GM19467 (cell line): ENCODE results near the gene DUSP28.

Experiments
- ATAC-seq: cut with Tn5 transposase; IDR thresholded peaks from one replicate; pipeline ENCODE4 v1.9.1; 2021; ENCODE audit warnings: mild to moderate bottlenecking, moderate library complexity; ENCODE audit not compliant: unreplicated experiment

DUSP28 gene

DNA sequence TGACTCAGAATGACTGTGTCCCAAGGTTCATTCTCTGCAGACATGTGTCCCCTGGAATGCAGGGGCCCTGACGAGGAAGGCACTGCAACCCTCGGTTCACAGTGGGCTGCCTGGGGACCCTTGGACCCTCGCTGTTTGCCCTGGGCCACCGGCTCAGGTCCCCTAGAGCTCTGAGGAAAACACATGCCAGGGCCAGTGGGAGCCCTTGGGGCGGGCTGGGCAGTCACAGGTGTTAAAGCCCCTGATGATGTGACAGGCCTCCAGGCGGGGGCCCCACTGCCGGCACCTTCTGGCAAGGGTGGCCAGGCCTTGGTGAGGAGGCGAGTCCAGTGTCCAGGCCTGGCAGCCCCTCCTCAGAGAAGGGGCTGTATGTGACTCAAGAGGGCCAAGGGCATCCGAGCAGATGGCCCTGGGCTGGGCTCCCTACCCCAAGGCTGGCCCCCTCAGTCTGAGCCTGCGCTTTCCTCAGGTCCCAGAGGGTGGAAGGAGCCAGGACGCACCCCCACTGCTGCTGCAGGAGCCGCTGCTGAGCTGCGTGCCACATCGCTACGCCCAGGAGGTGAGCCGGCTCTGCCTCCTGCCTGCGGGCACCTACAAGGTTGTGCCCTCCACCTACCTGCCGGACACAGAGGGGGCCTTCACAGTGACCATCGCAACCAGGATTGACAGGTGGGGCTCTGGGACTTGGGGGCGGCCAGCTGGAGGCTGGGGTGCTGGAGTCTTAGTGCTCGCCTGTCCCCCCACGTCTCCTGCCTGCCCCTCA, 37.4 kb downstream of the DUSP28 start:
- no peak for ATAC-seq

DNA sequence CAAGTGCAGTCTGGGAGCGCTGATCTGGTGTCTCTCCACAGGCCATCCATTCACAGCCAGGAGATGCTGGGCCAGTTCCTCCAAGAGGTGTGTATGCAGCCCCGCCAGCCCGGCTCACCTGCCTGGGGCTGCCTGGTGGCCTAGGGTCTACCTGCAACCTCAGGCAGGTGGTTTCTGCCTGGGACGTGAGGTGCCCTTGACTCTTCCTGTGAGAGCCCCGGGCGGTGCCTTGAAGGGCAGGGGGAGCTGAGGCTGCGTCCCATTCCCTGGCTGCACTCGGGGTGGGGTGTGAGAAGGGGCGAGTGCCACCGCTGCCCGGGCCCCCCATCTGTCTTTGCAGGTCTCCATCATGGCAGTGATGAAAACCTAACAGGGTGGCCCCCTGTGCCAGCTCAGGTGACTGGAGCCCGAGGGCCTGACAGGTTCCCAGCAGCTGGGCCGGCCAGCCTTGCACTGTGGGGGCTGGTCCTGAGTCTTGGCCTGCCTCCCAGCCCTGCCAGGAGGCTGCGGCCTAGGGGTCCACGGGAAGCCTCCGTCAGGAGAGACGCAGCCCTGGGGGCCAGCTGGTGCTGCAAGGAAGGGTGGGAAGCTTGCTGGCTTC, 38.3 kb downstream of the DUSP28 start:
- ATAC-seq = no peak

GRCh38 chr2:240599141-240599583, 39.0 kb downstream of the DUSP28 start:
- no peak for ATAC-seq

- no peak for ATAC-seq
Observed at GRCh38 chr2:240600451-240600961, 40.3 kb downstream of the DUSP28 start.

- ATAC-seq = no peak
Observed at GRCh38 chr2:240601061-240601830, 41.1 kb downstream of the DUSP28 start.

GRCh38 chr2:240601831-240602160, 41.6 kb downstream of the DUSP28 start:
- no peak for ATAC-seq

- no peak for ATAC-seq
Observed at GRCh38 chr2:240602266-240603050, 42.3 kb downstream of the DUSP28 start.

GRCh38 chr2:240603081-240603835, 43.1 kb downstream of the DUSP28 start:
- ATAC-seq = no peak

- ATAC-seq = no peak
Observed at GRCh38 chr2:240603846-240604245, 43.7 kb downstream of the DUSP28 start.

- ATAC-seq = no peak
Observed at GRCh38 chr2:240604291-240604938, 44.3 kb downstream of the DUSP28 start.

DNA sequence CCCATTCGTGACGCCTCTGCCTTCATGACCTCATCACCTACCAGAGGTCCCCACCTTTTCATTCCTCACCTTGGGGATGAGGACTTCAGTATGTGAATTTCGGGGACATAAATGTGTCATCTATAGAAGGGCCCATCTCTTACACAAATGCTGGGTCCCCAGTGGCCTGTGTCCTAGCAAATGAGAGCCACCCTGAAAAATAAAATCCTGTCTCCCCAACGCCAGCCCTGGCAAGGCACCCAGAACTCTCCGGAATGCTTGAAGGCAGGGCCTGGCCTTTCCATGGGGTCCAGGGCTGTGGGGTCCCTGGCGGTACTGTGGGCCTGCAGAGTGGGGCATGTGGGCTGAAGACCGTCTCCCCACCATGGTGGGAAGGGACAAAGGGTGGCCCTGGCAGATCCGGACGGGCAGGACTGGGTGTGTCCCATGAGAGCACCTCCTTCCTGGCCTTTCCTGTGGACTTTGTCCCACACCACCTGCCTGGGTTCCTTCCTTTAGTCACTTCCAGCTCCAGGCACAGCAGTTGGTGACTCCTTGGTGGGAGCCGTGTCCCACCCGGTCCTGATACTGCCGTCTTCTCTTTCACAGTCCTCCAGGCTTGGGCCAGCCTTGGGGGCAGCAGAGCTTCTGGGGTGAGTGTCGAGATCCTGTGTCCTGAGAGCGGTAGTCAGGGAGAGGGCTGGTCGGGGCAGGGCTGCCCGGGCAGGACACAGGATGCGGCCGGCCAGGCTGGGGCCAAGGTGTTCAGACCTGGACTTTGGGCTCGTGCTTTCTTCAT, 45.0 kb downstream of the DUSP28 start:
- no peak for ATAC-seq

DNA sequence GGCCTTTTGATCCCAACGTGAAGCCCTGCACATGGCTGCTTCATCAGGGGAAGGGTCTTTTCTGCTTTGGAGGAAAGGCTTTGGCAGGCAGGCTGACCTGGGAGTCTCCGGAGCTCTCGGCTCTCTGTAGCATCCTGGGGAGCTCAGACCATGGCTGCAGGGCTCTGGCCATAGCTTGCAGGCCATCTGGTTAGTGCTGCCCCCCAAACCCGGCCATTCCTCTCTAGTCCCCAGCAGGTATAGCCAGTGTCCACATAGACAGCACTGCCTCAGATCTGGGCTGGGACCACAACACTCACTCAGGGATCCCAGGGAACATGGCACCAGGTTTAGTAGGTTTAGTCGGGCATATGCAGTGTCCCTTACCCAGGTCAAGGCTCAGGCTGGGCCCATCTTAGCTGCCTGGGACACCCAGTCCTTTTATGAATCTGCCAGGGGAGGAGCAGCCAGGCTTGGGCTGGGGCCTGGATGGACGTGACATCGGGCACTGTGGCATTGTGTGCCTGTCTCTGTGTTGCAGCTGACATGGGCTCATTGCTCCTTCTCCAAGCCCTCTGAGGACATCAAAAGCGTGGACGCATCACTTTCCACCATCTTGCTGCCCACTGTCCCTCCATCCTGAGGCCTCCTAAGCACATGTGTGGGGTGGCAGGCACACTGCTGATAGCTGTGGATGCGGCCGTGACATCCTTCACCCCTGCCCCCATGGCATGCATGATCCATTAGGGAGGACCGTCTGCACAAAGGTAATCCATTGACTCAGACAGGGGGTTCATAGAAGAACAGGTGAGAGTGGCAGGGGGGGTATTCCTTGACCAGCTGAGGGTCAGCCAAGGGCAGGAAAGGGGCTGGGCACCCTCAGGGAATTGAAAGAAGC, 45.9 kb downstream of the DUSP28 start:
- no peak for ATAC-seq

DNA sequence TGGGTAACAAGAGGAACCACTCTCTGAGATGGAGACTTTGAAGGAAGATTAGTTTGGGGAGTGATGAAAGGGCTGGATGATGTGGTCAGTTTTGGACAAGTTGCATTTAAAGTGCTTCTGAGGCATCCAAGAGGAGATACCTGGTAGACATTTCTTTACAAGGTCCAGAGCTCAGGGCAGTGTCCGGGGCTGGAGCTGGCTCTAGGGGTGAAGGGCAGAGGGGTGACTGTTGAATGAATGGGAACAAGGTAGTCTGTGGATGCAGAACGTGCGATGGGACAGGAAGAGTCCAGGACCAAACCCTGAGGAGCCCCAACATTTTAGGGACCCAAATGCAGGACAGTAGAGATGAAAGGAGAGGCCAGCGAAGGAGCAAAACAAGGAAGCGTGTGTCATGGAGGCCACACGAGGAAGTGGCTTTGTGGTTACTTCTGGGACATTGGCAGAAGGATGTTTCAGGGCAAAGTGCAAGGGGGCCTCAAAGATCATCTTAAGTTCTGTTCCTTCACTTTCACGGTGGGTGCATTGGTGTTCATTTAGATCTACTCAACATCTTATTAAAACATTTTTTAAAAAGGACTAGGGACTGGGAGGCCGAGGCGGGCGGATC, 51.5 kb downstream of the DUSP28 start:
- ATAC-seq = no peak
